Large intestine (tissue), 3 donors: ENCODE data around the gene GNAL. TPM values are rescaled to one million over a fixed set of nuclear protein-coding genes. Genes with fewer than 3 reads are reported as not detected.

Source experiments
- DNase-seq, 2 donors: peaks; one replicate each; pipeline versions ENCODE4 v3.0.0 to v3.0.0-alpha.2; 2013
- H3K27ac ChIP-seq: one replicate; pipeline ENCODE4 v1.5.1; 2013; ENCODE audit warnings: low read length
- H3K27me3 ChIP-seq: 2 replicates; pipeline ENCODE4 v1.6.1; 2013; ENCODE audit warnings: low read length; ENCODE audit not compliant: control insufficient read depth, insufficient read depth
- H3K36me3 ChIP-seq: 2 replicates; pipeline ENCODE4 v1.6.1; 2013; ENCODE audit warnings: low read length; ENCODE audit not compliant: control insufficient read depth, insufficient read depth
- H3K4me1 ChIP-seq: one replicate; pipeline ENCODE4 v1.6.1; 2013; ENCODE audit warnings: low read length; ENCODE audit not compliant: control insufficient read depth, insufficient read depth
- H3K4me3 ChIP-seq: one replicate; pipeline ENCODE4 v1.5.1; 2013; ENCODE audit warnings: low read length
- H3K9me3 ChIP-seq: one replicate; pipeline ENCODE4 v1.6.1; 2013; ENCODE audit warnings: mild to moderate bottlenecking, low read depth, low read length, moderate library complexity; ENCODE audit not compliant: control insufficient read depth
- WGBS: methylation state at CpG from one replicate; pipeline ENCODE4 v1.1.5; 2013; ENCODE audit warnings: low lambda C conversion rate; ENCODE audit not compliant: insufficient coverage; 5-methylcytosine and 5-hydroxymethylcytosine counted together
- polyA plus RNA-seq: library from polyadenylated mRNA; unstranded; fragments of 120-200 nt; gene quantifications from one replicate; pipeline ENCODE4 v1.2.1, GENCODE V29; 2013

The GNAL gene
- polyA plus RNA-seq, 1 donor = 4.4 TPM

DNA sequence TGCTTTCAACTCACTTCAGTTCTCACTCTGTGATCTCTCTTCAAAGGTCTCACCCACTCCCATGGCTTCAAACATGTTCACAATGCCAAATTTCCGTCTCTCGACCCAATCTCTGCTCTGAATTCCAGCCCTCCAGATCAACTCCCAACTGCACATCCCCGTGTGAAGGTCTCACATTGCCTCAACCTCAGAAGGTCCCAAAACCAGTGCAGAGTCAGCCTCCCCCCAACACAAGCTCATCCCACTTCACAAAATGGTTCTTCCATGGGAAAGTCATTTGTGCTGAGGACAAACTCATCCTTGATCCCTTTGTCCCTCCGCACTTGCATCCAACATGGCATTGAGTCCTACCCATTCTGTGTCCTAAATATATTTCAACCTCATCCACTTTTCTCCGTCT is 31.0 kb upstream of the GNAL start:
- Histone ChIP-seq H3K27me3 (peaks cover 14% of the 10 kb centered on the region), H3K9me3 (no peaks in the 10 kb centered on the region), H3K36me3 (no peaks in the 10 kb centered on the region), H3K4me1 (no peaks in the 10 kb centered on the region), H3K4me3 (no peak overlapping the region), H3K27ac (no peak overlapping the region)
- WGBS = 100% methylated on average over 3 of the region's 5 CpGs
- no peak for DNase-seq

GRCh38 chr18:11658989-11659388 is 30.1 kb upstream of the GNAL start:
- Histone ChIP-seq H3K36me3 (no peaks in the 10 kb centered on the region), H3K9me3 (no peaks in the 10 kb centered on the region), H3K27ac (no peak overlapping the region), H3K4me3 (no peak overlapping the region), H3K27me3 (peaks cover 14% of the 10 kb centered on the region), H3K4me1 (no peaks in the 10 kb centered on the region)
- no CpG with 5 or more reads among the region's 6 CpGs for WGBS
- DNase-seq = no peak

GRCh38 chr18:11660691-11661090 is 28.4 kb upstream of the GNAL start:
- WGBS = no CpG with 5 or more reads among the region's 7 CpGs
- H3K4me1 ChIP-seq = no peaks in the 10 kb centered on the region
- no peak overlapping the region for H3K4me3 ChIP-seq
- no peak for DNase-seq
- H3K27me3 ChIP-seq = peaks cover 6% of the 10 kb centered on the region
- H3K9me3 ChIP-seq = no peaks in the 10 kb centered on the region
- H3K27ac ChIP-seq = no peak overlapping the region
- no peaks in the 10 kb centered on the region for H3K36me3 ChIP-seq

DNA sequence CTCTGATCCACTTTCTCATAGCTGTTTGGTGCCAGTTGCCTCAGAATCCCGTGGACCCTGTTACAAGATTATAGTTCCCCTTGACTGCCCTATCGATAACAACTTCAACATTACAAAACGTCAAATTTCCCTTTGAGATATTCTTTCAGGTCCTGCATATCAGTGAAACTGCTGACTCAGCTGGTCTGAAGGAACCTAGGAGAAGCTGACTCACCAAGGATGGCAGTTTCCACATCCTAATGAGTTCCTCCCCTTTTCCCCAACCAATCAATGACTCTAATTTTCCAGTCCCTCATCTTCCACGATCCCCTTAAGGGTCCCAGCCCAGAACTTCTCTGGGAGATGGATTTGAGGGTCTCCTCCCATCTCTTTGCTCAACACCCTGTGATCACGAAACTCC is 27.6 kb upstream of the GNAL start:
- no peak for DNase-seq
- peaks cover 4% of the 10 kb centered on the region for H3K27me3 ChIP-seq
- no peaks in the 10 kb centered on the region for H3K4me1 ChIP-seq
- no CpG with 5 or more reads among the region's 5 CpGs for WGBS
- H3K27ac ChIP-seq = no peak overlapping the region
- no peaks in the 10 kb centered on the region for H3K9me3 ChIP-seq
- H3K4me3 ChIP-seq = no peak overlapping the region
- H3K36me3 ChIP-seq = no peaks in the 10 kb centered on the region

DNA sequence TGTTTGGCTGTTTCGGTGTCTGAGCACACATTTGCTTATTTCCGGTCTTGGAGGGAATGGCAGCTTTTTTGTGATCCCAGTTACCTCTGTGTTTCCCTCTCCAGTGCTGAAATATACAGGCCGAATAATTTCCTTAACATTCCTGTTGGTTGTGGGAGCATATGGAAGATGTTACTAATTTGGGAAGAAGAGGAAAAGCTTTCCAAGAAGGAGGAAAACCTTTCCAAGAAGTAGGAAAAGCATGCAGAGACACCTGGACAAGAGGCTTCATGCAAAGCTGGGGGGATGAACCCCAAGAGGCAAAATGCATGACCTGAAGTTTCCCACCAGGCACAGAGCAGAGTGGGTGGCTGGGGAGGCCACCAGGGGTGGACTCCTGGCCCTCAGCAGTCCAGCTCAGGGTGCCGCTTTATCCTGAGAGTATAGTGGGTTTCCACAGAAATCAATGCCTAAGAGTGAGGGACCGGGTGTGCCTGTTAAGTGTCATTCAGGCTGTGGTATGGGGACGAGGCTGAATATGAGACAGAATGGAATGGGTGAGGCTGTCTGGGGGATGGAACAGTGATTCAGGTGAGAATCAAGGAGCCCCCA is 25.5 kb upstream of the GNAL start:
- Histone ChIP-seq H3K27ac (no peak overlapping the region), H3K9me3 (no peaks in the 10 kb centered on the region), H3K4me1 (no peaks in the 10 kb centered on the region), H3K36me3 (no peaks in the 10 kb centered on the region), H3K4me3 (no peak overlapping the region), H3K27me3 (peaks cover 4% of the 10 kb centered on the region)
- DNase-seq = no peak
- WGBS = no CpG with 5 or more reads among the region's 6 CpGs

GRCh38 chr18:11664286-11664685 is 24.8 kb upstream of the GNAL start:
- peaks cover 4% of the 10 kb centered on the region for H3K27me3 ChIP-seq
- WGBS = no CpG with 5 or more reads among the region's 4 CpGs
- H3K4me1 ChIP-seq = no peaks in the 10 kb centered on the region
- no peak overlapping the region for H3K4me3 ChIP-seq
- H3K27ac ChIP-seq = no peak overlapping the region
- no peak for DNase-seq
- no peaks in the 10 kb centered on the region for H3K36me3 ChIP-seq
- no peaks in the 10 kb centered on the region for H3K9me3 ChIP-seq

DNA sequence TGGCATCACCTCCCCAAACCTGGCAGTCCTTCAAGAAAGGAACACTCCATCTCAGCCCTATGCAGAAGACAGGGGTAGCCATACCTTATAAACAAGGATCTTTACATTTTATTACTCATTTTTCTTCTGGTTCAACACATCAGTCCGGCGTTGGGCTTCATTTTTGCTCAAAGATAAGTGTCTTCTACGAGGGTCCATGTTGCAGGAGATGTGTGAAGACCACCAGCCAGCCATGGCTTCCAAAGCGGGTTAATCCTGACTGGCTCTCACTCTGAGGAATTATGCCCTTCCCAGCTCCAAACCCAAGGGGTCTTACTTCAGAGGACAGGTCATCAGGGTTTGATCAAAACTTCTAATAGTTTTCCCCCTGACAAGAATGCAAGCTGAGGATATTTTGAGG is 23.9 kb upstream of the GNAL start:
- H3K4me3 ChIP-seq = no peak overlapping the region
- H3K9me3 ChIP-seq = no peaks in the 10 kb centered on the region
- H3K4me1 ChIP-seq = no peaks in the 10 kb centered on the region
- no peak overlapping the region for H3K27ac ChIP-seq
- peaks cover 2% of the 10 kb centered on the region for H3K27me3 ChIP-seq
- H3K36me3 ChIP-seq = no peaks in the 10 kb centered on the region
- WGBS = no CpG with 5 or more reads among the region's 4 CpGs
- DNase-seq = no peak

- Histone ChIP-seq H3K27me3 (peaks cover 2% of the 10 kb centered on the region), H3K9me3 (no peaks in the 10 kb centered on the region), H3K27ac (no peak overlapping the region), H3K4me1 (no peaks in the 10 kb centered on the region), H3K36me3 (no peaks in the 10 kb centered on the region), H3K4me3 (no peak overlapping the region)
- DNase-seq = no peak
- no CpG with 5 or more reads among the region's 4 CpGs for WGBS
Observed at GRCh38 chr18:11665587-11665986, 23.5 kb upstream of the GNAL start.

DNA sequence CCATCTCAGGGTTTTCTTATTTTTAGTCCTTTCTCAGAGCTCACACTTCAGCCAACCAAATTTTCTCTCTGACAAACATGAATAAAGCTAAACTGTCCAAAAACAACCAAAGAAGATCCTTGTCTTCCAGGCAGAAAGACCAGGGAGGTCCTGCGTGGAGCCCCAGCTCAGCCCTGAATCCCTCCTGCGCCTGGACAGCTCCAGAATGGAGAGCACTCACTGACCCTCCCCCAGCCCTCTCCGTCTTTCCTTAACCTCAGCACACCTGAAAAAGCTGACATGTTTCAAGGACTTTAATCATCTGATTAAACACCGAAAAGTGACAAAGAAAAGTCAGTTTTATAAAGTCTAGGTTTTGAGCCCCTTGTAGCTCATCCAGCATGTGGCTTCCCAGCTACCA is 22.9 kb upstream of the GNAL start:
- H3K36me3 ChIP-seq = no peaks in the 10 kb centered on the region
- H3K4me1 ChIP-seq = no peaks in the 10 kb centered on the region
- H3K27ac ChIP-seq = no peak overlapping the region
- H3K9me3 ChIP-seq = no peaks in the 10 kb centered on the region
- no peak for DNase-seq
- no peaks in the 10 kb centered on the region for H3K27me3 ChIP-seq
- no peak overlapping the region for H3K4me3 ChIP-seq
- no CpG with 5 or more reads among the region's 4 CpGs for WGBS

GRCh38 chr18:11666831-11667230 is 22.2 kb upstream of the GNAL start:
- no peaks in the 10 kb centered on the region for H3K36me3 ChIP-seq
- H3K4me1 ChIP-seq = no peaks in the 10 kb centered on the region
- WGBS = 60% methylated on average over 1 of the region's 4 CpGs
- DNase-seq = no peak
- no peaks in the 10 kb centered on the region for H3K27me3 ChIP-seq
- H3K4me3 ChIP-seq = no peak overlapping the region
- no peak overlapping the region for H3K27ac ChIP-seq
- no peaks in the 10 kb centered on the region for H3K9me3 ChIP-seq

GRCh38 chr18:11667578-11667977 is 21.5 kb upstream of the GNAL start:
- Histone ChIP-seq H3K27ac (no peak overlapping the region), H3K36me3 (no peaks in the 10 kb centered on the region), H3K4me3 (no peak overlapping the region), H3K27me3 (no peaks in the 10 kb centered on the region), H3K4me1 (no peaks in the 10 kb centered on the region), H3K9me3 (no peaks in the 10 kb centered on the region)
- whole genome bisulfite sequencing = no CpG with 5 or more reads among the region's 6 CpGs
- DNase-seq = no peak
